ENCODE results near the gene UEVLD.

The UEVLD gene

GRCh38 chr11:18495271-18495670 is 93.3 kb downstream of the UEVLD start:
- DNase-seq: no peak

DNA sequence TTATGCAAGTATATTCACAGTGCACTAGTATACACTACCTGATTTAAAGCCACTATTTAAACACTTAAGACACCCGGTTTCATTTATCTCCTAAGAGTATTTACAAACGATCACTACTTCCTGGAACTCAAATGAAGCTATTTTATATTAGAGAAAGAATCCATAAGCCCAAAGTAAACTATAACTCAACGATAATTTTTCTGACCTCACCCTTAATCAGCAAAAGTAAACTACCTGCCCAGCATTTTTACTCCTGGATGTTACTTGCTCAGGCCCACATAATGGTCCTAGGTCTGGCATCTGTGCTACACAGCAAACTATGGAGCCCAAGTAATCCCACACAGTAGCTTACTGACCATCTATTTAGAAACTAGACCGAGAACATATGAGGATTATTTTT is 95.2 kb downstream of the UEVLD start:
- no peak for DNase-seq

DNA sequence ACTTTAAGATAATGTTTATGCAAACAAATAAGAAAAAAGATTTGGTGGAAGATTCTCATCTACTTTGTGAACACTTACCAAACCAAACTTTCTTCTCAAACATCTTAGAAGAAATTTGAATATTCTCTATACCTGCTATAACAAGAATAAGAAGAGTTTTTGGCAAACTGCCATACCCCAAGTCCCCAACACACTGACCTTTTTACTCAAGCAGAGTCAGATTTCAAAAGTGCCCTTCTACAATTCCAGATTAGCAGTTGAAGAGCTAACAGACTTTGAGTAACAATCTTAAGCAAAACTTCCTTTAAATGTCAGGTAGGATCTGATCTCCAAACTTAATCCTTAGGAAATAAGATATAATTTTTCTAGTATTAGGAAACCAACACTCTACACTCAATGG is 95.6 kb downstream of the UEVLD start:
- no peak for DNase-seq

DNA sequence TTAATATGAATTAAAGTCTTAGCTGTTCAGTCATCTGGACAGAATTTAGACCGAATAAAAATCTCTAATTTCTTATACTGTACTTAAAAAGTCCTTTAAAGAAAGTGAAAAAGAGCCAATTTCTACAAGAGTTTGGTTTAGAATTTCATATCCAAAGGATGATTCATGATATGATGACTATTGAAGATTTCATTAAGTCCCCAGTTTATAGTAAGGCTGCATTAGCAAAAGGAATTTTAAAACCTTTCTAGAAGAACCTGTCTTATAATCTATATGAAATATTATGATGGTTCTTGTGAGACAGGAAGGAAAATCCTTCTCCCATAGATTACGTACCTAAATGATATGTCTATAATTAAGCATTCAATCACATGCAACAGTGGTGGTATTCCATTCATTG is 96.6 kb downstream of the UEVLD start:
- DNase-seq: no peak

DNA sequence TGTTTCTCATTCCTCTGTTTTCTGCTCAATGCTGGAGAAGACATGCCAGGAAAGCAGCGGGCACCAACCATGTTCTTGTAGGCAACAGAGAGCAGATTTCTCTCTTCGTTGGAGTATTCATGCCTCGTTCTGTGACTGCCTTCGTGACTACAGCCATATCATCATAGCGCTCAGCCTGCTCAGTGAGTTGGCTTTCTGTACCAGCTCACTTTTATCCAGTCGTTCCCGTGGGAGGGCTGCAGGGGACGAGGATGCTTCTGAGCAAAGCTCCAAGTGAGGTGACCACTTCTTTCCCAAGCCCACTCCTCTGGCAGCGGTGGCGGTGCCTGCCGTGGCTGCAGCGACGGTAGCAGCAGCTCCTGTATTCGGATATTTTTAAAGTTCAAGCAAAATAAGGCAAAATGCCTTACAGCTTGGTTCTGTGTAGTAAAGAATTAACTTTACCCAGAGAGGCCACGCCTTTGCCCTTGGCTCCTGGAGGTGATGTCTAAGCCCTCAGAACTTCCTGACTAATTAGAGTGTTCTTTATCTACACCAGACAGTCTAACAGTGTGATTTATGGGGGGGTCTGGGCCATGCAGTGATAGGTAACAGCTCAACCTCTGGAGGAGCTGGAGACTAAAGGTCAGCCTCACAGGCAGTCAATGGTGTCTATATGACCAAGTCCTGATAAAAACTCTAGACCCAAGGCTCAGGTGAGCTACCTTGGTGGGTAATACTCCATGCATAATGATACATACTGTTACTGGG is 97.6 kb downstream of the UEVLD start:
- DNase-seq: no peak

DNA sequence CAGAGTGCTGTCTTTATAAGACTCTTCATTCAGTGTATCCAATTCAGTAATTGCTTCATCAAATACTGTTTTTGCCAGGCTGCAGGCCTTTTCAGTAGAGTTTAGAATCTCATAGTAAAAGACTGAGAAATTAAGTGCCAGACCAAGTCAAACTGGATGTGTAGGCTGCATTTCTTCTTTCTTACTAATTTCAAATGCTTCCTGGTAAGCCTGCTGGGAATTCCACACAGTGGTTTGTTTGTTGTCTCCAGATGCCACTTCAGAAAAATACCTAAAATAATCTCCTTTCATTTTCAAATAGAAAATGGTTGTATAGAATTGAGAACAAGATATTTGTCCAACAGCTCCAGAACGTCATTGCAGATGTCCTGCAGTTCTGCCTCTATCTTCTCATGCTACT is 98.2 kb downstream of the UEVLD start:
- DNase-seq: no peak

DNA sequence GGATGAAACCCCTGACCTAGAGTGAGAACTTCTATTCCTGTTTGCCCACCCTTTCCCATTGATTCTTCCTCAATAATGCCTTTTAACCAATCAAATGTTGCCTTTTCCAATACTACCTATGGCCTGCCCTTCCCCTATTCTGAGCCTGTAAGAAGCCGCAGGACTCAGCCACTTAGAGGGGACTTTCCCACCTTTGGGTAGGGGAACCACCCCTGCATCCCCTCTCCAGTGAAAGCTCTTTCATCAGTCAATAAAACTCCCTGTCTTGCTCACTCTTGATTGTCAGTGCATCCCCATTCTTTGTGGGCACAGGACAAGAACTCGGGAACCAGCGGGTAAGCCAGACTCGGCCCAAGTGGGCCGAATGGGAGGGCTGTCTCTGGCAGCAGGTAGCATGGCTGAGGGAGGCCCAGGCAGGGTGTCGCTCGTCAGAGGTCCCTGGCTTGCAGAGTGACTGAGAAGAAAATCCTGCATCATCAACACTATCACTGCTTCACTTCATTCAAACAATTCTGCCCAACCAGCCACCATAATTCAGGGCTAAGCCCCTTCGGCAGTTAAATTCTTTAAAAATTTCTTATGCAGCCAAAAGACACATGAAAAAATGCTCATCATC is 102.5 kb downstream of the UEVLD start:
- DNase-seq: no peak
